ENCODE measurements around the gene SMAD7. TPM values are rescaled to one million over a fixed set of nuclear protein-coding genes. Genes with fewer than 3 reads are reported as not detected.

SMAD7 gene
- total RNA-seq, 4 donors from 2014 or later = 42.9 to 100 (median 68.7) TPM

- no peak for DNase-seq
- H3K9me3 ChIP-seq = no peaks in the 10 kb centered on the region
- H3K4me1 ChIP-seq = peaks cover 0 to 28% (median 3%) of the 10 kb centered on the region in 4 donors
- peak overlapping the region in 1 of 4 donors; percentile 63 for H3K27ac ChIP-seq
- no peaks in the 10 kb centered on the region for H3K36me3 ChIP-seq
- TF ChIP-seq CTCF (IDR thresholded peaks at IDR 0.05) (no peak), POLR2A (IDR thresholded peaks at IDR 0.05) (no peak)
- H3K27me3 ChIP-seq = no peaks in the 10 kb centered on the region
- no peak overlapping the region for H3K4me3 ChIP-seq
These were observed 9.5 kb upstream of the SMAD7 start for GRCh38 chr18:48959921-48960920.

GRCh38 chr18:48959551-48959920 lies 8.8 kb upstream of the SMAD7 start:
- TF ChIP-seq CTCF (IDR thresholded peaks at IDR 0.05) (no peak), POLR2A (IDR thresholded peaks at IDR 0.05) (no peak)
- Histone ChIP-seq H3K4me1 (peaks cover 0 to 34% (median 4%) of the 10 kb centered on the region in 4 donors), H3K27ac (no peak overlapping the region), H3K36me3 (no peaks in the 10 kb centered on the region), H3K4me3 (no peak overlapping the region), H3K27me3 (no peaks in the 10 kb centered on the region), H3K9me3 (no peaks in the 10 kb centered on the region)
- no peak for DNase-seq

GRCh38 chr18:48958951-48959350 lies 8.2 kb upstream of the SMAD7 start:
- no peaks in the 10 kb centered on the region for H3K36me3 ChIP-seq
- H3K4me1 ChIP-seq = peaks cover 0 to 34% (median 4%) of the 10 kb centered on the region in 4 donors
- DNase-seq = no peak
- no peaks in the 10 kb centered on the region for H3K9me3 ChIP-seq
- no peak overlapping the region for H3K4me3 ChIP-seq
- TF ChIP-seq POLR2A (IDR thresholded peaks at IDR 0.05) = no peak
- no peak for TF ChIP-seq CTCF (IDR thresholded peaks at IDR 0.05)
- H3K27ac ChIP-seq = no peak overlapping the region
- no peaks in the 10 kb centered on the region for H3K27me3 ChIP-seq

- no peaks in the 10 kb centered on the region for H3K27me3 ChIP-seq
- peak overlapping the region in 3 of 4 donors; percentile 66 to 80 (median 68) for H3K27ac ChIP-seq
- no peaks in the 10 kb centered on the region for H3K36me3 ChIP-seq
- H3K4me1 ChIP-seq = peaks cover 3 to 30% (median 4%) of the 10 kb centered on the region in 4 donors
- TF ChIP-seq POLR2A (IDR thresholded peaks at IDR 0.05) (no peak), CTCF (IDR thresholded peaks at IDR 0.05) (no peak)
- H3K4me3 ChIP-seq = no peak overlapping the region
- no peaks in the 10 kb centered on the region for H3K9me3 ChIP-seq
- DNase-seq = no peak
These were observed 6.9 kb upstream of the SMAD7 start for GRCh38 chr18:48957616-48958015.

GRCh38 chr18:48957136-48957535 lies 6.4 kb upstream of the SMAD7 start:
- TF ChIP-seq POLR2A (IDR thresholded peaks at IDR 0.05) = no peak
- TF ChIP-seq CTCF (IDR thresholded peaks at IDR 0.05) = no peak
- DNase-seq = peak in 2 of 3 donors; percentile 63 to 79
- H3K4me3 ChIP-seq = no peak overlapping the region
- H3K4me1 ChIP-seq = peaks cover 3 to 30% (median 4%) of the 10 kb centered on the region in 4 donors
- H3K27me3 ChIP-seq = no peaks in the 10 kb centered on the region
- peak overlapping the region in 3 of 4 donors; percentile 66 to 80 (median 80) for H3K27ac ChIP-seq
- no peaks in the 10 kb centered on the region for H3K9me3 ChIP-seq
- no peaks in the 10 kb centered on the region for H3K36me3 ChIP-seq
